Right cardiac atrium (tissue), 5 donors: Measurements from ENCODE around the gene CELF1. TPM values are rescaled to one million over a fixed set of nuclear protein-coding genes. Genes with fewer than 3 reads are reported as not detected.

Experiments used
- ATAC-seq, 2 donors: fragments of 200-7000 bp; cut with Tn5 transposase; one replicate each; pipeline versions ENCODE4 v1.8.0 to v1.9.1; 2020; ENCODE audit warnings: moderate library complexity in 2 of 2, mild to moderate bottlenecking in 1 of 2
- DNase-seq, 3 donors: peaks; one replicate each; pipeline ENCODE4 v3.0.0-alpha.2; 2020
- H3K27ac ChIP-seq: one replicate; pipeline ENCODE4 v1.5.1; 2013; ENCODE audit warnings: mild to moderate bottlenecking, low read length, control low read depth, moderate library complexity
- H3K27me3 ChIP-seq: one replicate; pipeline ENCODE4 v1.6.1; 2013; ENCODE audit not compliant: control insufficient read depth, insufficient read depth
- H3K4me1 ChIP-seq: one replicate; pipeline ENCODE4 v1.6.1; 2013; ENCODE audit warnings: low read length; ENCODE audit not compliant: control insufficient read depth, insufficient read depth
- H3K4me3 ChIP-seq: one replicate; pipeline ENCODE4 v1.5.1; 2013; ENCODE audit warnings: low read length, control low read depth
- H3K9me3 ChIP-seq: one replicate; pipeline ENCODE4 v1.6.1; 2013; ENCODE audit warnings: low read length; ENCODE audit not compliant: control insufficient read depth
- WGBS: extraction: QIAGEN DNeasy Blood & Tissue Kit; methylation state at CpG from one replicate; pipeline ENCODE4 v1.1.7; 2013; 5-methylcytosine and 5-hydroxymethylcytosine counted together
- intact Hi-C, 4 donors: fragments of 100-400 bp; cut with DNase I; formaldehyde crosslinking; loops; one replicate each; pipeline versions ENCODE4 v1.11.0 to v1.14.0; 2022 to 2023
- polyA plus RNA-seq: library from polyadenylated mRNA; stranded (reverse); fragments of 200-250 nt; gene quantifications from one replicate; pipeline ENCODE4 v1.2.3, GENCODE V29; 2013
- total RNA-seq, 4 donors: library from RNA; stranded (reverse); fragmentation: NEBNext Ultra II Directional; extraction: Animal tissue kit (Norgen Biotek cat#: 25700); gene quantifications; one replicate each; pipeline ENCODE4 v1.2.1, GENCODE V29; 2021
- donor health status: healthy with polysubstance abuse.
- donor health status: DM: no; HTN: yes; CAD: no.
- donor health status: DM: no; HTN: no; CAD: no.
- donor health status: DM: no; HTN: yes; CAD: no; lungs with severe emphysema.
- donor health status: DM: yes; HTN: yes; CAD: no.

Gene CELF1
- total and polyA plus RNA-seq, 5 donors = 26.9 to 79.8 (median 70.7) TPM

DNA sequence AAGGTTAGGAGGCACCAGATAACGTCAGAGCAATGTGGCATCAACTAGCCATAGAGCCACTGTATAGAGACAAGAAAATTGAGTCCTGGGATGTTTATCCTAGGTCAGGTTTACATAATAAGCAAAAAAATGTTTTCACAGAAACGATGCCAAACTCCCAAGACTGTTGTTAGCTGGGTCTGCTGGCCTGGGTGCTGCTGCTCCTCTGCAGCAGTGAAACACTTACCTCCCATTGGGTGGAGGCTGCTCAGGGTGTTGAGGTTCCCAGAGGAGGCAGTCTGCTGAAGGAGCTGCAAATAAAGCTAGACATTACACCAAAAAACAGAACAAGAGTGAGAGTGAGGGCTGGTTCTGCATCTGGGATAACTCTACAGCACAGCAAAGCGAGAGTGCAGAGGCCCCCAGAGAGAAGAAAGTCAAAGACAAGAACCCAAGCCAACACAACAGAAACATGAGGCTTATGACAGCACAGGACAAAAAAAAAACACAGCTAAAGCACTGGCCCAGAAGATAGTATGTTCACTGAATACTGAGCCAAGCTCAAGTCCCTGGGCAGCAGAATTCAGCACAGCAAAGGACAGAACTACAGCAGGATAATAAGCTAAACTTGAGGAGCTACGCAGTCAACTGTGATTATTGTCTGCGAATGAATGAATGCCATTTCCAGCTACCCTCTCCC, 74.1 kb downstream of the CELF1 start:
- Histone ChIP-seq H3K27ac (peak overlapping the region; percentile 48), H3K27me3 (no peaks in the 10 kb centered on the region), H3K4me1 (peaks cover 9% of the 10 kb centered on the region), H3K4me3 (no peak overlapping the region), H3K9me3 (no peaks in the 10 kb centered on the region)
- peak in 1 of 3 donors; percentile 53 for DNase-seq
- peak; percentile 19 to 81 for ATAC-seq
- intact Hi-C loops = no loop called here
- 65% methylated on average over 5 of the region's 5 CpGs for WGBS

DNA sequence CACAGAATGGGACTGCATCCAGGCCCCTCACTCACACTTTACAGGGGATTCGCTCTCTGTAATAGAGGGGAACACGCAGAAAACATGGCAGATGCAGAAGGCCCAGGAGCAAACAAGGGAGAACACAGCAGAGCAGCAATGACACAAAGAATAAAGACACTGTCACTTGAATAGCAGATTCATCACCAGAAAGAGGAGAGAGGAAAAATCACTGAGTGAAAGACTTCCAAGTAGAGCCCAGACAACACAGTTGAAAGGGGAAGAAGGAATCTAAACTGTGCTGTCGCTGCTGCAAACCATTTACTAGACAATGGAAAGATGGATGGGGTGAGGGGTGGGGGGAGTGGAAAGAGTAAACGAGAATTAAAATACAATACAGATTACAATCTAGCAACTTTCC, 75.2 kb downstream of the CELF1 start:
- no peak for DNase-seq
- intact Hi-C loops = no loop called here
- Histone ChIP-seq H3K4me1 (peaks cover 9% of the 10 kb centered on the region), H3K9me3 (no peaks in the 10 kb centered on the region), H3K27me3 (no peaks in the 10 kb centered on the region), H3K4me3 (no peak overlapping the region), H3K27ac (no peak overlapping the region)
- ATAC-seq = no peak
- WGBS = 72% methylated on average over 4 of the region's 4 CpGs

DNA sequence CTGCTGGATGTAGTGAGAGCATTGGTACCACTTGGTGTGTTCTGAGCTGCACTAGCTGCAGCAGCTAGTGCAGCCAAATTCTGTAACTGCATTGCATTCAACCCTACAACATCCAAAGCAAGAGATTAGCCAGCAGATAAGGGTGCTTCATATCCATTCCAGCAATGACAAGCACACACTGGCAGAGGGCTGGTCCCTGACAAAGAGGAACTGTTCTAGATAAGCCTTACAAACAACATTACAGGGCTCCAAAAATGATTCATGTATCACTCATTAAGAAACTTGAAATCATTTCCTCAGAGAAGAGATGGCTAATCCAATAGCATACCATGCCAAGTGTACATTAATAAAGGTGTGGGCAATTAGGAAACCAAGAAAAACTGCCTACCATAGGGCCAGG, 75.6 kb downstream of the CELF1 start:
- Histone ChIP-seq H3K9me3 (no peaks in the 10 kb centered on the region), H3K27me3 (no peaks in the 10 kb centered on the region), H3K27ac (no peak overlapping the region), H3K4me3 (no peak overlapping the region), H3K4me1 (peaks cover 9% of the 10 kb centered on the region)
- DNase-seq (no peak), ATAC-seq (peak; percentile 32 to 50)
- intact Hi-C loops = no loop called here

DNA sequence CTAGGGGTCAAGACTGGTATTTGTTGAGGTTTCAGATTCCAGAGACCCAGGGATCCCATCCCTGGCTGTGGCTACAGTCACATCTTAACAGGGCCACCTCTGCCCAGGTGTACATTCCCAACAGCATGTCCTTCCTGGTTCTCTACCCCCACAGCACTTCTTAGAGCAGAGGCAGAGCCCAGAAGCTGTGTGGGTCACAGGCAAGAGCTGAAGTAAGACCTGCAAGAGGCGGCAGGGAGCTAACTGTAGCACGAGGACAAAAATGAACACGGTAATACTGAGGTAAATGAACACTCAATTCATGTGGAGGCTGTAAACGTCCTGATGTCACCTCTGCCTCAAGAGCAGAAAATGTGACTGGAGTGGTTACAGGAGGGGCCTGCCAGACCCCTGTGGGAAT, 82.3 kb downstream of the CELF1 start:
- no peak for DNase-seq
- H3K27ac ChIP-seq = no peak overlapping the region
- H3K27me3 ChIP-seq = no peaks in the 10 kb centered on the region
- whole genome bisulfite sequencing = 77% methylated on average over 4 of the region's 4 CpGs
- intact Hi-C loops = no loop called here
- H3K4me3 ChIP-seq = no peak overlapping the region
- no peak for ATAC-seq
- H3K4me1 ChIP-seq = peaks cover 8% of the 10 kb centered on the region
- no peaks in the 10 kb centered on the region for H3K9me3 ChIP-seq

DNA sequence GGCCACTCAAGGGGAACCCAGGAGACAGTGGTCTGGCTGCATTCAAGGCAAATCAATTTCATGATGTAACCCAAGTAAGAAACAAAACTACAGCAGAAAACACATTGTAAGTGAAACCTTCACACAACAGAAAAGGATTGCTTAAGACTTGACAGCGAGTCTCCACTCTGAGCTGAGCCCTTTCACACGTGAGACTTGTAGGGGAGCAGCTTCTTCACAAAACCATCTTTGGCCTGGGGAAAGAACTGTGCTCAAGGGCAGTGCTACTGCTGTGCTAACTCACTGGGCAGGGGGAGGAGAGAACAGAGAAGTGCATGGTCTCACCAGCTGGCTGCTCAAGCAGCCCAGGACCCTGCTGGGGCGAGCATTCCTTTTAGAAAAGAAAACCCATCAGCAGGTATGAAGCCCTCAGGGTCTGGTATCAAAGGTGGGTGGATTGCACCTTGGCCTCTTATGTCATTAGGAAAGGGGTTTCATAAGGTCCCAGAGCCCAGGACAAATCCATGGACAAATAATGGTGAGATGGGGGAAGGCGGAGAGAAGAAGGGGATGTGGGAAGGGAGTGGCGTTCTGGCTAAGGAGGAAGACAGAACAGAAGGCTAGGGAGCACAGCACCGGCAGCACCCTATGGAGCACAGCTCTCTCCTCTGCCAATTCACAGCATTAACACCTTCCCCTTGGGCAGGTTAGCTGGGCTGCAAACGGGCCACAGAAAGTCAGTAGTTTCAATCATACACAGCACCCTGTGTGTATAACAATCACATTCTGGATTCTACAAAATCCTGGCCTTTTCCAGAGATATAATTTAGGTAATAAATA, 83.4 kb downstream of the CELF1 start:
- Histone ChIP-seq H3K9me3 (no peaks in the 10 kb centered on the region), H3K27ac (peak overlapping the region; percentile 22), H3K4me3 (no peak overlapping the region), H3K4me1 (peaks cover 8% of the 10 kb centered on the region), H3K27me3 (no peaks in the 10 kb centered on the region)
- intact Hi-C loops = loop anchor here in 1 of 4 donors (10.0 kb wide), 1 partner anchor 85 kb away; the partner anchor contains the start of gene CELF1
- WGBS = 85% methylated on average over 7 of the region's 7 CpGs
- ATAC-seq = no peak
- DNase-seq = no peak

DNA sequence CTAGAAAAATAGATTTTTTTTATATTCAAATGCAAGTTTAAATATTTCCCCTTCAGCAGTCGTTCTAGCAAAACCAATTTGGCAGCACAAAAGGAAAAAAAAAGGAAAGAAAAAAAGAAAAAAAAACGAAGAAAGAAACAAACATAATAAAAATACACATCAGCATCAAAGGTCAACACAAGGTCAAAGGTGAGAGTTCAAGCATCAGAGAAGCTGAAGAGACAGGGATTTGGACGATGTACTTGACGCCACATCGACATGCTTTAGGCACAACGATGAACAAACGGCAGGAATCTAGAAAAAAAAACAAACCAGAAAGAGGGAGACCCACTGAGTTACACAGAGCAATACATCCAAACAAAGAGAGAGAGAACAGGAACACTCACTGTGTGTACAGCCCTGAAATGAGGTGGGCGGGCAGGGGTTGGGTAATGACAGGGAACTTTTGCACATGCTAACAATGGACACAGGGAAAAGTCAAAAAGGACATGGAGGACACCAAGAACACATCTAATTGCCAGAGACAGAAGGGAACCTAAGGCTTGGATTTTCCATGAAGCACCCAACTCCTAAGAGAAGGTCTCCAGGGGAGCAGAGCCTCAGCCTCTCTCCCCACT, 84.2 kb downstream of the CELF1 start:
- intact Hi-C loops = loop anchor here in 1 of 4 donors (10.0 kb wide), 1 partner anchor 86 kb away; the partner anchor contains the start of gene CELF1
- Histone ChIP-seq H3K27ac (peak overlapping the region; percentile 22), H3K9me3 (no peaks in the 10 kb centered on the region), H3K4me1 (peaks cover 8% of the 10 kb centered on the region), H3K4me3 (no peak overlapping the region), H3K27me3 (no peaks in the 10 kb centered on the region)
- WGBS = 64% methylated on average over 8 of the region's 8 CpGs
- DNase-seq (no peak), ATAC-seq (no peak)

DNA sequence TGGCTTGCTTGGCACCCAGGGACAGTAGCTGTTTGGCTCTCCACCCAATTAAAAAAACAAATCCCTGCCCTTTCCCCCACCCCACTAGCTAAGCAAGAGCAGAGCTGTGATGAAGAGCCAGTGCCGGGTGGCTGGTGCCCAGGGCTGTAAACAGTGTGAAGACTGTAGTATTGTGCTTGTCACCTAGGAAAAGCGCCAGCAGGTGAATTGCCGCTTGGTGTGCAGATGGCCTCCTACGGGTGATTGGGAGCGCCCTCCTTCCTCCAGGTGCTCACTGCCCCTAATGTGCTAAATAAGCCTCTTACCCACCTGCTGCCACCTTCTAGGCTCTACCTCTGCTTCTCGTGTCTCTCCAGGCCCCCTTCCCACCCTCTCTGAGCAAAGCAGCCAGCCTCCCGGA, 85.6 kb downstream of the CELF1 start:
- Histone ChIP-seq H3K9me3 (no peaks in the 10 kb centered on the region), H3K4me1 (peaks cover 8% of the 10 kb centered on the region), H3K4me3 (no peak overlapping the region), H3K27me3 (no peaks in the 10 kb centered on the region), H3K27ac (peak overlapping the region; percentile 5)
- intact Hi-C loops = loop anchor here in 1 of 4 donors (10.0 kb wide), 1 partner anchor 87 kb away; the partner anchor contains the start of gene CELF1
- no peak for DNase-seq
- whole genome bisulfite sequencing = 83% methylated on average over 7 of the region's 7 CpGs
- ATAC-seq = peak; percentile 10 to 36

DNA sequence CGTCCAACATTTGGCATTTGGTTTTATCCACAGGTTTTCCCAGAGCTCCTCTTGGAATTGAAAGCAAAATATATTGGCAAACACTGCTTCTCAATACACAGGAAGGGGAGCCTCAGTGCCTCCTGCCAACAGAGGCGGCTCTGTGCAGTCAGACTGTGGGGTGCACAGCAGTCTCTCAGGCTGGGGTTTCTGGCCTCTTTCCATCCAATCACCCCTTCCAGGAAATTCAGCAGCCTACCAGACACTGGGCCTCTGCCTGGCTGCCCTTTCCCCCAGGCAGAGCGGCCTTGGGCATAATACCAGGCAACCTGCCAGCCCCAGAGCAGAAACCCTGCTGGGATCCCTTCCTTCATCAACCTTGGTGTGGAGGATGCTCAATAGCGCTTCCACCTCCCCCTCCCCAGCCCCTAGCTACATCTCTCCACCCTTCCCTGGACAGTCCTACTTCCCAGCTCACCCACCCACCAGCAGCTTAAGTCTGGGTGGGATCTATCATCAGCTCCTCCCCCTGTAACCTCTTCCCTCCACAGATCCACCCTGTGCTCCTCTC, 86.2 kb downstream of the CELF1 start:
- WGBS = 31% methylated on average over 4 of the region's 4 CpGs
- ATAC-seq (peak; percentile 68 to 75), DNase-seq (peak; percentile 42 to 75 (median 69))
- Histone ChIP-seq H3K4me1 (peaks cover 8% of the 10 kb centered on the region), H3K27ac (peak overlapping the region; percentile 46), H3K4me3 (no peak overlapping the region), H3K27me3 (no peaks in the 10 kb centered on the region), H3K9me3 (no peaks in the 10 kb centered on the region)
- intact Hi-C loops = loop anchor here in 1 of 4 donors (10.0 kb wide), 1 partner anchor 88 kb away; the partner anchor contains the start of gene CELF1

DNA sequence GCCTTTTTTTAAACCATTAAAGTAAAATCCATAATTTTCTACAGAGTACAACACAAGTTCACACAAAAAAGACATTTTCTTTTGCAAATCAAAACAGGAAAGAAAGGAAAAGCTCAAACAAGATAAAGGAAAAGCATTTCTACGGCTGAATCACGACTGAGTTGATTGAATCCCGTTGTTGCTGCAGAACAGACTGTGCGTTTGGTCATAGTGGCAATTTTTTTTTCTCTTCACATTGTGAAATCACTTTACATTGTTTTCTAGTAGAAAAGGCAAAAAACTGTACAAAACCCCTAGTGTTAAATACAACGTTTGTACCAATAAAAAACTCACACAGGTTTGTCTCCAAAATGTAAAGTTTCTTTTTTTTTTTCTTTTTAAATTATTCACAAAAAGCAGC, 86.7 kb downstream of the CELF1 start:
- no peak overlapping the region for H3K27ac ChIP-seq
- intact Hi-C loops = loop anchor here in 1 of 4 donors (10.0 kb wide), 1 partner anchor 89 kb away; the partner anchor contains the start of gene CELF1
- WGBS = 27% methylated on average over 5 of the region's 5 CpGs
- no peaks in the 10 kb centered on the region for H3K27me3 ChIP-seq
- H3K9me3 ChIP-seq = no peaks in the 10 kb centered on the region
- peaks cover 8% of the 10 kb centered on the region for H3K4me1 ChIP-seq
- H3K4me3 ChIP-seq = no peak overlapping the region
- ATAC-seq (no peak), DNase-seq (no peak)

DNA sequence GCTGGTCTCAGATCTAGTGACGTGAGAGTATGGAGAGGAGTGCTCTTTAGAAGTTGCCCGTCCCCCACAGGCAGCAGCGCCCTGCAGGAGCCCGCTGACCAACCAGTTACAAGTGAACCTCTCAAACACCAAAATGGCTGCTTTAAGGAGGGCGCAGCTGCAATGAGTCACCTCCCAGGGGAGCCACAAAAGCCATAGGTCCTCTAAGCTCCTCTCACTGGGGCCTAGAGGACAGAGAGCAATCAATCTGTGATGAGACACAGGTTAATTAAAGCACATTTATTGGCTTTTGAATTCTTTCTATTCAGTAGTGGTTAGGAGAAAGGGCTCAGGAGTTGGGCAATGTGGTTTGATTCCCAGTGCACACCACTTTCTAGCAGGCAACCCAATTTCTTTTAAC, 88.4 kb downstream of the CELF1 start:
- DNase-seq (no peak), ATAC-seq (no peak)
- Histone ChIP-seq H3K4me1 (peaks cover 8% of the 10 kb centered on the region), H3K9me3 (no peaks in the 10 kb centered on the region), H3K27me3 (no peaks in the 10 kb centered on the region), H3K4me3 (no peak overlapping the region), H3K27ac (no peak overlapping the region)
- WGBS = 90% methylated on average over 5 of the region's 5 CpGs
- intact Hi-C loops = loop anchor here in 1 of 4 donors (10.0 kb wide), 1 partner anchor 90 kb away; the partner anchor contains the start of gene CELF1
